Measurements from ENCODE around the gene FALEC.
A peak's percentile ranks its signal among the peaks of the same experiment; 100 is the strongest.

The FALEC gene

GRCh38 chr1:150530491-150531159, 15.1 kb downstream of the FALEC start:
- H3K4me1 ChIP-seq (ENCODE audit: insufficient read depth, low read length) = 0 out of 2 replicates have a peak, but pooled peaks cover 4% of the 10 kb centered on the region
- H3K9ac ChIP-seq (ENCODE audit: low read depth, low read length) = no peak overlapping the region
- no peaks in the 10 kb centered on the region for H3K9me3 ChIP-seq (ENCODE audit: insufficient read depth, low read depth, low read length)
- H3K27ac ChIP-seq (ENCODE audit: low read depth, low read length) = no peak overlapping the region
- no peaks in the 10 kb centered on the region for H3K27me3 ChIP-seq (ENCODE audit: insufficient read depth, low read length)
- H3K4me3 ChIP-seq (ENCODE audit: low read length) = no peak overlapping the region
- 96% methylated on average over 14 of the region's 14 CpGs for WGBS
- no peaks in the 10 kb centered on the region for H3K36me3 ChIP-seq (ENCODE audit: insufficient read depth, low read length)

GRCh38 chr1:150532860-150533259, 17.3 kb downstream of the FALEC start:
- WGBS = 69% methylated on average over 5 of the region's 5 CpGs
- 0 out of 2 replicates have a peak, but pooled peaks cover 4% of the 10 kb centered on the region for H3K4me1 ChIP-seq (ENCODE audit: insufficient read depth, low read length)
- no peak overlapping the region for H3K4me3 ChIP-seq (ENCODE audit: low read length)

GRCh38 chr1:150534002-150534401, 18.4 kb downstream of the FALEC start:
- Histone ChIP-seq H3K4me3 (ENCODE audit: low read length) (no peak overlapping the region), H3K36me3 (ENCODE audit: insufficient read depth, low read length) (no peaks in the 10 kb centered on the region), H3K27ac (ENCODE audit: low read depth, low read length) (no peak overlapping the region), H3K27me3 (ENCODE audit: insufficient read depth, low read length) (no peaks in the 10 kb centered on the region), H3K4me1 (ENCODE audit: insufficient read depth, low read length) (peaks cover 12% of the 10 kb centered on the region; the same call in 1 of the 2 replicates), H3K9me3 (ENCODE audit: insufficient read depth, low read depth, low read length) (no peaks in the 10 kb centered on the region), H3K9ac (ENCODE audit: low read depth, low read length) (no peak overlapping the region)
- 91% methylated on average over 6 of the region's 6 CpGs for WGBS

More at GRCh38 chr1:150532860-150533259, 17.3 kb downstream of the FALEC start:
- Histone ChIP-seq H3K27me3 (ENCODE audit: insufficient read depth, low read length) (no peaks in the 10 kb centered on the region), H3K36me3 (ENCODE audit: insufficient read depth, low read length) (no peaks in the 10 kb centered on the region), H3K9me3 (ENCODE audit: insufficient read depth, low read depth, low read length) (no peaks in the 10 kb centered on the region), H3K27ac (ENCODE audit: low read depth, low read length) (no peak overlapping the region), H3K9ac (ENCODE audit: low read depth, low read length) (no peak overlapping the region)

GRCh38 chr1:150535511-150536287, 20.1 kb downstream of the FALEC start:
- H3K27me3 ChIP-seq (ENCODE audit: insufficient read depth, low read length) = no peaks in the 10 kb centered on the region
- peak overlapping the region; percentile 5; the same call in 1 of the 2 replicates for H3K27ac ChIP-seq (ENCODE audit: low read depth, low read length)
- no peak overlapping the region for H3K9ac ChIP-seq (ENCODE audit: low read depth, low read length)
- 90% methylated on average over 12 of the region's 14 CpGs for WGBS
- no peak overlapping the region for H3K4me3 ChIP-seq (ENCODE audit: low read length)
- H3K9me3 ChIP-seq (ENCODE audit: insufficient read depth, low read depth, low read length) = no peaks in the 10 kb centered on the region
- H3K36me3 ChIP-seq (ENCODE audit: insufficient read depth, low read length) = no peaks in the 10 kb centered on the region
- H3K4me1 ChIP-seq (ENCODE audit: insufficient read depth, low read length) = peaks cover 12% of the 10 kb centered on the region; the same call in 1 of the 2 replicates

GRCh38 chr1:150536836-150537731, 21.5 kb downstream of the FALEC start:
- H3K4me3 ChIP-seq (ENCODE audit: low read length) = no peak overlapping the region
- H3K27me3 ChIP-seq (ENCODE audit: insufficient read depth, low read length) = no peaks in the 10 kb centered on the region
- H3K9me3 ChIP-seq (ENCODE audit: insufficient read depth, low read depth, low read length) = no peaks in the 10 kb centered on the region
- no peak overlapping the region for H3K9ac ChIP-seq (ENCODE audit: low read depth, low read length)
- WGBS = 89% methylated on average over 12 of the region's 12 CpGs
- no peak overlapping the region for H3K27ac ChIP-seq (ENCODE audit: low read depth, low read length)
- no peaks in the 10 kb centered on the region for H3K36me3 ChIP-seq (ENCODE audit: insufficient read depth, low read length)
- peaks cover 12% of the 10 kb centered on the region; the same call in 1 of the 2 replicates for H3K4me1 ChIP-seq (ENCODE audit: insufficient read depth, low read length)

- 71% methylated on average over 15 of the region's 17 CpGs for WGBS
- H3K36me3 ChIP-seq (ENCODE audit: insufficient read depth, low read length) = no peaks in the 10 kb centered on the region
- H3K4me1 ChIP-seq (ENCODE audit: insufficient read depth, low read length) = peaks cover 8% of the 10 kb centered on the region; the same call in 1 of the 2 replicates
- peak overlapping the region; percentile 77; the same call in 1 of the 2 replicates for H3K27ac ChIP-seq (ENCODE audit: low read depth, low read length)
- no peaks in the 10 kb centered on the region for H3K9me3 ChIP-seq (ENCODE audit: insufficient read depth, low read depth, low read length)
- H3K4me3 ChIP-seq (ENCODE audit: low read length) = no peak overlapping the region
- peak overlapping the region; percentile 35; the same call in 1 of the 2 replicates for H3K9ac ChIP-seq (ENCODE audit: low read depth, low read length)
- H3K27me3 ChIP-seq (ENCODE audit: insufficient read depth, low read length) = no peaks in the 10 kb centered on the region
Measured at GRCh38 chr1:150537732-150538684, 22.5 kb downstream of the FALEC start.

- no peak overlapping the region for H3K4me3 ChIP-seq (ENCODE audit: low read length)
- H3K36me3 ChIP-seq (ENCODE audit: insufficient read depth, low read length) = no peaks in the 10 kb centered on the region
- no peak overlapping the region for H3K27ac ChIP-seq (ENCODE audit: low read depth, low read length)
- H3K9me3 ChIP-seq (ENCODE audit: insufficient read depth, low read depth, low read length) = no peaks in the 10 kb centered on the region
- no peak overlapping the region for H3K9ac ChIP-seq (ENCODE audit: low read depth, low read length)
- H3K27me3 ChIP-seq (ENCODE audit: insufficient read depth, low read length) = peaks cover 11% of the 10 kb centered on the region
- WGBS = 90% methylated on average over 12 of the region's 13 CpGs
- H3K4me1 ChIP-seq (ENCODE audit: insufficient read depth, low read length) = 0 out of 2 replicates have a peak, but pooled peaks cover under 1% of the 10 kb centered on the region
Measured at GRCh38 chr1:150543500-150544143, 28.1 kb downstream of the FALEC start.

GRCh38 chr1:150544204-150544603, 28.7 kb downstream of the FALEC start:
- H3K27ac ChIP-seq (ENCODE audit: low read depth, low read length) = no peak overlapping the region
- 100% methylated on average over 1 of the region's 3 CpGs for WGBS
- no peaks in the 10 kb centered on the region for H3K4me1 ChIP-seq (ENCODE audit: insufficient read depth, low read length)
- H3K27me3 ChIP-seq (ENCODE audit: insufficient read depth, low read length) = peaks cover 16% of the 10 kb centered on the region
- H3K9me3 ChIP-seq (ENCODE audit: insufficient read depth, low read depth, low read length) = no peaks in the 10 kb centered on the region
- H3K9ac ChIP-seq (ENCODE audit: low read depth, low read length) = no peak overlapping the region
- no peaks in the 10 kb centered on the region for H3K36me3 ChIP-seq (ENCODE audit: insufficient read depth, low read length)
- H3K4me3 ChIP-seq (ENCODE audit: low read length) = no peak overlapping the region

- Histone ChIP-seq H3K4me3 (ENCODE audit: low read length) (no peak overlapping the region), H3K9ac (ENCODE audit: low read depth, low read length) (no peak overlapping the region), H3K4me1 (ENCODE audit: insufficient read depth, low read length) (peaks cover 6% of the 10 kb centered on the region; the same call in 1 of the 2 replicates), H3K9me3 (ENCODE audit: insufficient read depth, low read depth, low read length) (no peaks in the 10 kb centered on the region), H3K36me3 (ENCODE audit: insufficient read depth, low read length) (no peaks in the 10 kb centered on the region), H3K27ac (ENCODE audit: low read depth, low read length) (no peak overlapping the region), H3K27me3 (ENCODE audit: insufficient read depth, low read length) (peaks cover 26% of the 10 kb centered on the region)
- 94% methylated on average over 4 of the region's 6 CpGs for WGBS
Measured at GRCh38 chr1:150545486-150546032, 30.0 kb downstream of the FALEC start.
